Measurements from ENCODE around the gene CD22. TPM values are rescaled to one million over a fixed set of nuclear protein-coding genes. Genes with fewer than 3 reads are reported as not detected.

Gene CD22
- total and polyA plus RNA-seq, 2 of the 13 experiments (the other 11 are each of a cell fraction or from before 2014, with no cell fraction given): 0.71 to 1.7 TPM

DNA sequence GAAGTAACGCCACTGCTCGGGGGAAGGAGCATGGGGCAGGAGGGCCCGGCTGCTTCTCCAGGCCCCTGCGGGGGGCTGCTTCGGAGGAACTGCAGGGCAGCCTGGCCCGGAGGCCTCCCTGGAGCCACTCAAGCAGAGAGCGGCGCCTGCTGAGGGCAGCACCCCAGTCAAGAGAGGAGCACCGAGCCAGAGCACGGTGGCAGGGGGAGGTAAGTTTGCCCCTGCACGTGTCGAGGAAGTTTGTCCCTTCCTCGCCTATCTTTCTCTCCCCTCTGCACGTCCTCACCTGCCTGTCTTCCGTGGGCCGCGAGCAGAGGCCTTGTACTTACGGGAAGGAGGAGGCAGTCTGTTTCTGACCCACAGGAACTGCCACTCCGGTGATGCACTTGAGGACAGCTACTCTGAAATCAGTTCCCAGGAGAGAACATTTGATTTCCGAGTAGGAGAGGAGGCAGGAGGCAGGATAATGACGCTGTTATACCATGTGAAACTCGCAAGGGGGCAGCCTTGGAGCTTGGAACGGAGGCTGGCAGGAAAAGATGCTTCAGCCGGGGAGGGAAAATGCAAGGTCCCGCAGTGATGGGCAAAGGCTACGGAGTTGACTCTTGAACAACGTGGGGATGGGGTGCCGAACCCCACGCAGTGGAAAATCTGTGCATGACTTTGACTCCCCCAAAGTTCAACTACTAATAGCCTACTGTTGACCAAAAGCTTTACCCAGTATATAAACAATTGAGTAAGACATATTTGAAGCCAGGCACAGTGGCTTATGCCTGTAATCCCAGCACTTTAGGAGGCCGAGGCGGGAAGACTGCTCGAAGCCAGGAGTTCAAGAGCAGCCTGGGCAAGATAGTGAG is 23.7 kb downstream of the CD22 start (continued):
- TF ChIP-seq, protein P1, sequence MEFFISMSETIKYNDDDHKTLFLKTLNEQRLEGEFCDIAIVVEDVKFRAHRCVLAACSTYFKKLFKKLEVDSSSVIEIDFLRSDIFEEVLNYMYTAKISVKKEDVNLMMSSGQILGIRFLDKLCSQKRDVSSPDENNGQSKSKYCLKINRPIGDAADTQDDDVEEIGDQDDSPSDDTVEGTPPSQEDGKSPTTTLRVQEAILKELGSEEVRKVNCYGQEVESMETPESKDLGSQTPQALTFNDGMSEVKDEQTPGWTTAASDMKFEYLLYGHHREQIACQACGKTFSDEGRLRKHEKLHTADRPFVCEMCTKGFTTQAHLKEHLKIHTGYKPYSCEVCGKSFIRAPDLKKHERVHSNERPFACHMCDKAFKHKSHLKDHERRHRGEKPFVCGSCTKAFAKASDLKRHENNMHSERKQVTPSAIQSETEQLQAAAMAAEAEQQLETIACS (CRISPR knock-in tag; IDR thresholded peaks at IDR 0.05): no peak
- TF ChIP-seq, protein P2, sequence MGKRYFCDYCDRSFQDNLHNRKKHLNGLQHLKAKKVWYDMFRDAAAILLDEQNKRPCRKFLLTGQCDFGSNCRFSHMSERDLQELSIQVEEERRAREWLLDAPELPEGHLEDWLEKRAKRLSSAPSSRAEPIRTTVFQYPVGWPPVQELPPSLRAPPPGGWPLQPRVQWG (CRISPR knock-in tag; IDR thresholded peaks at IDR 0.05; ENCODE audit: borderline replicate concordance, low read depth): no peak
- TF ChIP-seq, protein P3, sequence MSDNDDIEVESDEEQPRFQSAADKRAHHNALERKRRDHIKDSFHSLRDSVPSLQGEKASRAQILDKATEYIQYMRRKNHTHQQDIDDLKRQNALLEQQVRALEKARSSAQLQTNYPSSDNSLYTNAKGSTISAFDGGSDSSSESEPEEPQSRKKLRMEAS (IDR thresholded peaks at IDR 0.05): peak; percentile 27; the same call in 1 of the 2 replicates
- TF ChIP-seq PRMT3 (CRISPR knock-in tag; IDR thresholded peaks at IDR 0.05; ENCODE audit: borderline replicate concordance, low read depth): no peak
- no peak for TF ChIP-seq MAFK (conservative IDR thresholded peaks at IDR 0.05 in 1 of 2, IDR thresholded peaks at IDR 0.05 in 1 of 2; ENCODE audit: low read length in 2 of 2)
- no peak for TF ChIP-seq TOE1 (CRISPR knock-in tag; IDR thresholded peaks at IDR 0.05)
- no peak for TF ChIP-seq U2AF2 (IDR thresholded peaks at IDR 0.05; ENCODE audit: low read depth, low read length)
- no peak for TF ChIP-seq SRY (CRISPR knock-in tag; IDR thresholded peaks at IDR 0.05)
- TF ChIP-seq RFX3 (CRISPR knock-in tag; IDR thresholded peaks at IDR 0.05): no peak
- no peak for TF ChIP-seq ZNF264 (CRISPR knock-in tag; IDR thresholded peaks at IDR 0.05)
- TF ChIP-seq SRSF4 (IDR thresholded peaks at IDR 0.05; ENCODE audit: low read depth, low read length, poor library complexity, severe bottlenecking): no peak
- TF ChIP-seq TRIM24 (CRISPR knock-in tag; IDR thresholded peaks at IDR 0.05): no peak
- TF ChIP-seq, protein P4, sequence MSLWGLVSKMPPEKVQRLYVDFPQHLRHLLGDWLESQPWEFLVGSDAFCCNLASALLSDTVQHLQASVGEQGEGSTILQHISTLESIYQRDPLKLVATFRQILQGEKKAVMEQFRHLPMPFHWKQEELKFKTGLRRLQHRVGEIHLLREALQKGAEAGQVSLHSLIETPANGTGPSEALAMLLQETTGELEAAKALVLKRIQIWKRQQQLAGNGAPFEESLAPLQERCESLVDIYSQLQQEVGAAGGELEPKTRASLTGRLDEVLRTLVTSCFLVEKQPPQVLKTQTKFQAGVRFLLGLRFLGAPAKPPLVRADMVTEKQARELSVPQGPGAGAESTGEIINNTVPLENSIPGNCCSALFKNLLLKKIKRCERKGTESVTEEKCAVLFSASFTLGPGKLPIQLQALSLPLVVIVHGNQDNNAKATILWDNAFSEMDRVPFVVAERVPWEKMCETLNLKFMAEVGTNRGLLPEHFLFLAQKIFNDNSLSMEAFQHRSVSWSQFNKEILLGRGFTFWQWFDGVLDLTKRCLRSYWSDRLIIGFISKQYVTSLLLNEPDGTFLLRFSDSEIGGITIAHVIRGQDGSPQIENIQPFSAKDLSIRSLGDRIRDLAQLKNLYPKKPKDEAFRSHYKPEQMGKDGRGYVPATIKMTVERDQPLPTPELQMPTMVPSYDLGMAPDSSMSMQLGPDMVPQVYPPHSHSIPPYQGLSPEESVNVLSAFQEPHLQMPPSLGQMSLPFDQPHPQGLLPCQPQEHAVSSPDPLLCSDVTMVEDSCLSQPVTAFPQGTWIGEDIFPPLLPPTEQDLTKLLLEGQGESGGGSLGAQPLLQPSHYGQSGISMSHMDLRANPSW (CRISPR knock-in tag; IDR thresholded peaks at IDR 0.05; ENCODE audit: borderline replicate concordance): no peak
- no peak; the same call in 1 of the 2 replicates for TF ChIP-seq KDM5B (CRISPR knock-in tag; IDR thresholded peaks at IDR 0.05; ENCODE audit: borderline replicate concordance)
- TF ChIP-seq SALL1 (CRISPR knock-in tag; IDR thresholded peaks at IDR 0.05): peak; percentile 51
- TF ChIP-seq, protein P5, sequence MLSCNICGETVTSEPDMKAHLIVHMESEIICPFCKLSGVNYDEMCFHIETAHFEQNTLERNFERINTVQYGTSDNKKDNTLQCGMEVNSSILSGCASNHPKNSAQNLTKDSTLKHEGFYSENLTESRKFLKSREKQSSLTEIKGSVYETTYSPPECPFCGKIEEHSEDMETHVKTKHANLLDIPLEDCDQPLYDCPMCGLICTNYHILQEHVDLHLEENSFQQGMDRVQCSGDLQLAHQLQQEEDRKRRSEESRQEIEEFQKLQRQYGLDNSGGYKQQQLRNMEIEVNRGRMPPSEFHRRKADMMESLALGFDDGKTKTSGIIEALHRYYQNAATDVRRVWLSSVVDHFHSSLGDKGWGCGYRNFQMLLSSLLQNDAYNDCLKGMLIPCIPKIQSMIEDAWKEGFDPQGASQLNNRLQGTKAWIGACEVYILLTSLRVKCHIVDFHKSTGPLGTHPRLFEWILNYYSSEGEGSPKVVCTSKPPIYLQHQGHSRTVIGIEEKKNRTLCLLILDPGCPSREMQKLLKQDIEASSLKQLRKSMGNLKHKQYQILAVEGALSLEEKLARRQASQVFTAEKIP (CRISPR knock-in tag; IDR thresholded peaks at IDR 0.05; ENCODE audit: borderline replicate concordance): no peak
- TF ChIP-seq PTBP1 (IDR thresholded peaks at IDR 0.05; ENCODE audit: low read depth, low read length, poor library complexity, severe bottlenecking): no peak
- no peak for TF ChIP-seq MLLT10 (CRISPR knock-in tag; IDR thresholded peaks at IDR 0.05)
- TF ChIP-seq MAF1 (CRISPR knock-in tag; IDR thresholded peaks at IDR 0.05; ENCODE audit: borderline replicate concordance): no peak
- TF ChIP-seq, protein P6, sequence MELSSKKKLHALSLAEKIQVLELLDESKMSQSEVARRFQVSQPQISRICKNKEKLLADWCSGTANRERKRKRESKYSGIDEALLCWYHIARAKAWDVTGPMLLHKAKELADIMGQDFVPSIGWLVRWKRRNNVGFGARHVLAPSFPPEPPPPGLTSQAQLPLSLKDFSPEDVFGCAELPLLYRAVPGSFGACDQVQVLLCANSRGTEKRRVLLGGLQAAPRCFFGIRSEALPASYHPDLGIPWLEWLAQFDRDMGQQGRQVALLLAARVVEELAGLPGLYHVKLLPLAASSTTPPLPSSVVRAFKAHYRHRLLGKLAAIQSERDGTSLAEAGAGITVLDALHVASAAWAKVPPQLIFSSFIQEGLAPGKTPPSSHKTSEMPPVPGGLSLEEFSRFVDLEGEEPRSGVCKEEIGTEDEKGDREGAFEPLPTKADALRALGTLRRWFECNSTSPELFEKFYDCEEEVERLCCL (CRISPR knock-in tag; IDR thresholded peaks at IDR 0.05; ENCODE audit: borderline replicate concordance): no peak
- no peak for TF ChIP-seq FOXK1 (CRISPR knock-in tag; IDR thresholded peaks at IDR 0.05; ENCODE audit: borderline replicate concordance, low read depth)

All from HepG2 (cell line).